ENCODE data around the gene CHRND. TPM values are rescaled to one million over a fixed set of nuclear protein-coding genes. Genes with fewer than 3 reads are reported as not detected.

Gene CHRND
- total RNA-seq, 3 donors from 2014 or later: not detected

GRCh38 chr2:232534940-232535651, 9.1 kb downstream of the CHRND start:
- H3K4me3 Mint-ChIP-seq: no peak overlapping the region
- H3K36me3 Mint-ChIP-seq (ENCODE audit: insufficient read depth): no peaks in the 10 kb centered on the region
- ATAC-seq: no peak
- H3K9me3 Mint-ChIP-seq: no peaks in the 10 kb centered on the region
- DNase-seq: no peak
- peaks cover 4% of the 10 kb centered on the region for H3K4me1 Mint-ChIP-seq (ENCODE audit: low read depth)
- H3K27me3 Mint-ChIP-seq (ENCODE audit: low read depth): peaks cover 13% of the 10 kb centered on the region

DNA sequence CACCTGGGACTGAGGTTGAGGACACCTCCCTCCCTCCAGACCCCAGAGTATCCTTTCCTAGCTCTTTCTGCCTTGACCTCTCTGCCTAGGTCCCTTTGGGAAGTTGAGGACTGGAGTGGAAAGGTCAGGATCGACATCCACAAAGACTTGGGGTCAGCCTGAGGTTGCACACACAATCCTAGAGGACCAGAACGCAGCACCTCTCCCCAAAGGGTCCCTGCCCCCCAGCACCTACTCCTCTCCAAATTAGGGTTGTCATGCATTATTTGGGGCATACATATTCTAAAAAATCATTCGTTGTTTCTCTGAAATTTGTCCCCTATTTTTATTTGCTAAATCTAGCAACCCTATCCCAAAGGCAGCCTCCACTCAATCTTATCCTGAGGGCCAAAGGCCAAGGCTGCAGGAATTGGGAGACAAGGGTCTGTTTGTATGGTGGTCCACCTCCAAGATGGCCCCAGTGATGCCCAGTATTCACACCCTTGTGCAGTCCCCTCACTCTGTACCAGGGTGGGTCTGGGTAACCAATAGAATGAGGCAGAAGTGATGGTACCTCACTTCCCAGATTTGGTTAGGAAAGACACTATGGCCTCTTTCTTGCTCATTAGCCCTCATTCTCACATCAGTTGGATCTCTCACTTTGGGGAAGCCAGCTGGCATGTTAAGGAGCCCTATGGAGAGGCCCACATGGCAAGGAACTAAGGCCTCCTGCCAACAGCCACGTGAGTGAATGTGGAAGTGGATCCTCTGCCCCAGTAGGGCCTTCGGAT, 10.0 kb downstream of the CHRND start:
- H3K4me3 Mint-ChIP-seq: no peak overlapping the region
- peaks cover 4% of the 10 kb centered on the region for H3K4me1 Mint-ChIP-seq (ENCODE audit: low read depth)
- DNase-seq (no peak), ATAC-seq (no peak)
- peaks cover 8% of the 10 kb centered on the region for H3K27me3 Mint-ChIP-seq (ENCODE audit: low read depth)
- H3K36me3 Mint-ChIP-seq (ENCODE audit: insufficient read depth): no peaks in the 10 kb centered on the region
- H3K9me3 Mint-ChIP-seq: no peaks in the 10 kb centered on the region

GRCh38 chr2:232537079-232537478, 11.1 kb downstream of the CHRND start:
- Mint-ChIP-seq H3K36me3 (ENCODE audit: insufficient read depth) (no peaks in the 10 kb centered on the region), H3K27me3 (ENCODE audit: low read depth) (peaks cover 6% of the 10 kb centered on the region), H3K4me1 (ENCODE audit: low read depth) (peaks cover 4% of the 10 kb centered on the region), H3K4me3 (no peak overlapping the region), H3K9me3 (no peaks in the 10 kb centered on the region)
- DNase-seq: no peak
- no peak for ATAC-seq

GRCh38 chr2:232537499-232537898, 11.5 kb downstream of the CHRND start:
- Mint-ChIP-seq H3K27me3 (ENCODE audit: low read depth) (peaks cover 6% of the 10 kb centered on the region), H3K9me3 (no peaks in the 10 kb centered on the region), H3K4me3 (no peak overlapping the region), H3K4me1 (ENCODE audit: low read depth) (peaks cover 4% of the 10 kb centered on the region), H3K36me3 (ENCODE audit: insufficient read depth) (no peaks in the 10 kb centered on the region)
- no peak for ATAC-seq
- DNase-seq: no peak

- peaks cover 6% of the 10 kb centered on the region for H3K27me3 Mint-ChIP-seq (ENCODE audit: low read depth)
- ATAC-seq: no peak
- peaks cover 4% of the 10 kb centered on the region for H3K4me1 Mint-ChIP-seq (ENCODE audit: low read depth)
- H3K36me3 Mint-ChIP-seq (ENCODE audit: insufficient read depth): no peaks in the 10 kb centered on the region
- no peak for DNase-seq
- no peak overlapping the region for H3K4me3 Mint-ChIP-seq
- no peaks in the 10 kb centered on the region for H3K9me3 Mint-ChIP-seq
Measured at GRCh38 chr2:232538671-232539070, 12.7 kb downstream of the CHRND start.

GRCh38 chr2:232539298-232540231, 13.6 kb downstream of the CHRND start, which contains the start of gene CHRNG:
CHRNG (plus strand) TSS chr2:232539692; CDS start chr2:232539748, 56 bp downstream.
- H3K36me3 Mint-ChIP-seq (ENCODE audit: insufficient read depth): no peaks in the 10 kb centered on the region
- peaks cover 6% of the 10 kb centered on the region for H3K4me1 Mint-ChIP-seq (ENCODE audit: low read depth)
- H3K27me3 Mint-ChIP-seq (ENCODE audit: low read depth): peaks cover 6% of the 10 kb centered on the region
- H3K9me3 Mint-ChIP-seq: no peaks in the 10 kb centered on the region
- H3K4me3 Mint-ChIP-seq: no peak within 1 kb of the TSS
- no peak for DNase-seq
- no peak for ATAC-seq

GRCh38 chr2:232540441-232541041, 14.6 kb downstream of the CHRND start:
- ATAC-seq: no peak
- no peak for DNase-seq
- H3K9me3 Mint-ChIP-seq: no peaks in the 10 kb centered on the region

GRCh38 chr2:232541195-232541960, 15.4 kb downstream of the CHRND start:
- Mint-ChIP-seq H3K4me3 (no peak overlapping the region), H3K36me3 (ENCODE audit: insufficient read depth) (peaks cover 2% of the 10 kb centered on the region), H3K9me3 (no peaks in the 10 kb centered on the region), H3K27me3 (ENCODE audit: low read depth) (peaks cover 2% of the 10 kb centered on the region), H3K4me1 (ENCODE audit: low read depth) (peaks cover 12% of the 10 kb centered on the region)
- ATAC-seq (no peak), DNase-seq (no peak)

More at GRCh38 chr2:232540441-232541041, 14.6 kb downstream of the CHRND start:
- H3K4me3 Mint-ChIP-seq: no peak overlapping the region
- H3K36me3 Mint-ChIP-seq (ENCODE audit: insufficient read depth): peaks cover 2% of the 10 kb centered on the region
- H3K27me3 Mint-ChIP-seq (ENCODE audit: low read depth): peaks cover 4% of the 10 kb centered on the region
- H3K4me1 Mint-ChIP-seq (ENCODE audit: low read depth): peaks cover 8% of the 10 kb centered on the region

DNA sequence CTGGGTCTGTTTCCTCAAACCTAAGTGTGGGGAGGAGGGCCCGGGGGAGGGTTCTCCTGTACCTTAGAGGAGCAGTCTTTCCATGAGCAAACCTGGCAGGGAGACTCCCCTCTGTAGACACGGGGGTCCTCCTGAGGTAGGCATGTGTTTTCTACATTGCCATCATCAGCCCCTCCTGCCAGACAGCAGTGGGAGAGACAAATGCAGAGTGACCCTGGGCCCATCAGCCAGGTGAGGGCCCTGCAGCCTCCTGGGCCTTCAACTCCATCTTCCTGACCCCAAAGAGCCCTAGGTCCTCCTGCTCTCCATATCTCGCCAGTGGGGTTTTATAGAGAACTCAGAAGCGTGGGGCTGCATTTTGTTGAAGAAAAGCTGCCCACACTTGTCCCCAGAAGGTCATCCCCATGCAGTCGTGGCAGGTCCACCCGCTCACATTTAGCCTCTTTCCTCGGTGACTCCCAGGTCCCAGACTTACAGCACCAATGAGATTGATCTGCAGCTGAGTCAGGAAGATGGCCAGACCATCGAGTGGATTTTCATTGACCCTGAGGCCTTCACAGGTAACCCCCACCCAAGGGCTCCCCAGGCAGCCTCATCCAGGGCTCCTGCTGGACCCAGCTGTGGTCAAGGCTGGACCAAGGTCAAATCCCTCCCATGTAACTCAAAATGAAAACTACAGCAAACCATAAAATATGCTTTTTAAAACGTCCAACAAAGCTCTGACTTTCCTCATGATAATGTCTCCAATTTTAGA, 16.2 kb downstream of the CHRND start:
- Mint-ChIP-seq H3K36me3 (ENCODE audit: insufficient read depth) (peaks cover 4% of the 10 kb centered on the region), H3K4me1 (ENCODE audit: low read depth) (peaks cover 15% of the 10 kb centered on the region), H3K4me3 (no peak overlapping the region), H3K27me3 (ENCODE audit: low read depth) (no peaks in the 10 kb centered on the region), H3K9me3 (no peaks in the 10 kb centered on the region)
- ATAC-seq (peak in 1 of 2 donors; percentile 16), DNase-seq (no peak)

DNA sequence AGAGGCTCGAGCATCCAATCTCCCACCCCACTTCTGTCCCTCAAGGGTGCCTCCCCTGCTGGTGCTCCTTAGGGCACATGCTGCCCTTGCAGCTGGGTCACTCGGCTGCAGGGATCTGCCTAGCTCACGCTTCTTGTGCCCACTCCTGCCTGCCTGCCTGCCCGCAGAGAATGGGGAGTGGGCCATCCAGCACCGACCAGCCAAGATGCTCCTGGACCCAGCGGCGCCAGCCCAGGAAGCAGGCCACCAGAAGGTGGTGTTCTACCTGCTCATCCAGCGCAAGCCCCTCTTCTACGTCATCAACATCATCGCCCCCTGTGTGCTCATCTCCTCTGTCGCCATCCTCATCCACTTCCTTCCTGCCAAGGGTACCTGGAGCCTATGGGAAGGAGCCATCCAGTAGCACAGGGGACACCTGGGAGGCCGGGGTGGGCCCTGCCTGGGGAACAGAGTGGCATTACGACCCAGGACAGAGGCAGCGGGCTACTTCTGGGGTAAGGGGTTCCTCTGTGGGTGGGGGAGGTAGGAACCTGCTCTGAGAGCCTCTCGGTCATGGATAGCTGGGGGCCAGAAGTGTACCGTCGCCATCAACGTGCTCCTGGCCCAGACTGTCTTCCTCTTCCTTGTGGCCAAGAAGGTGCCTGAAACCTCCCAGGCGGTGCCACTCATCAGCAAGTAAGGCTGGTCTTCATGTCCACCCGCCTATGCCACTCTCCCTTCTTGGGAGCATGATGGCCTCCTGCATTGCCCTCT, 16.9 kb downstream of the CHRND start:
- no peak for ATAC-seq
- no peak for DNase-seq
- Mint-ChIP-seq H3K9me3 (no peaks in the 10 kb centered on the region), H3K4me1 (ENCODE audit: low read depth) (peaks cover 20% of the 10 kb centered on the region), H3K36me3 (ENCODE audit: insufficient read depth) (peaks cover 4% of the 10 kb centered on the region), H3K27me3 (ENCODE audit: low read depth) (no peaks in the 10 kb centered on the region), H3K4me3 (no peak overlapping the region)

DNA sequence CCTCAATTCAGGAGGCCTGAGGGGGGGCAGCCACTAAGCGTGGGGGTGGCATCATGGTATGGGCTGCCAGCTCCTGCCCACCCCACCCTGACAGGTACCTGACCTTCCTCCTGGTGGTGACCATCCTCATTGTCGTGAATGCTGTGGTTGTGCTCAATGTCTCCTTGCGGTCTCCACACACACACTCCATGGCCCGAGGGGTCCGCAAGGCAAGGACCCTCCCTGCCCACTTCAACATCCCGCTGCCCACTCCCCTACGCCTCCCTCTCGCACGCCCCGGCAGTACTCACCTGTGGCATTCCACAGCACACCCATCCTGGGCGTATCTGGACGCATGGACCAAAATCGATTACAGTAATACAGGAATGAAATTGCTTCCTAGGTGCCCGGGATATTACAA, 17.5 kb downstream of the CHRND start:
- Mint-ChIP-seq H3K4me3 (no peak overlapping the region), H3K4me1 (ENCODE audit: low read depth) (peaks cover 22% of the 10 kb centered on the region), H3K27me3 (ENCODE audit: low read depth) (no peaks in the 10 kb centered on the region), H3K36me3 (ENCODE audit: insufficient read depth) (peaks cover 10% of the 10 kb centered on the region), H3K9me3 (peaks cover 1% of the 10 kb centered on the region)
- no peak for ATAC-seq
- no peak for DNase-seq

DNA sequence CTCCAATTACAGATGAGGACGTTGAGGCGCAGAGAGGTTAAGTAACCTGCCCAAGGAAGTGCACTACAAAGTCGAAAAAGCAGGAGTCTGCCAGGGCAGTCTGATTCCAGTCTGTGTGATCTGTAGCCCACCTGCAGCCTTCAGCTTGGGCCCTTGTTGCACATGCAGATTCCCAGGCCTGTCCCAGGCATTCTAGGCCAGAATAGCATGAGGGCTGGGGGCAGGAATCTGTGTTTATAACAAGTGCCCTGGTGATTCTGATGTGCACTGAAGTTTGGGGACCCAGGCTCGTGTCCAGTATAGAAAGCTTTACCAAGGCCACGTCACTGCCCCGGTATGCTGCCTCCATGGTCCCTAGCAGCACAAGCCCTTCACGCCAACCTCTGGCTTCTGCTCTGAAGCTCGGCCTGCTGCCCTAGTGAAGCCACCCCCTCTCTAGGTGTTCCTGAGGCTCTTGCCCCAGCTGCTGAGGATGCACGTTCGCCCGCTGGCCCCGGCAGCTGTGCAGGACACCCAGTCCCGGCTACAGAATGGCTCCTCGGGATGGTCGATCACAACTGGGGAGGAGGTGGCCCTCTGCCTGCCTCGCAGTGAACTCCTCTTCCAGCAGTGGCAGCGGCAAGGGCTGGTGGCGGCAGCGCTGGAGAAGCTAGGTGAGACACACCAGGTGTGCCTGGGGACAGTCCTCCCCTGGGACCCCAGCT, 18.1 kb downstream of the CHRND start:
- DNase-seq (no peak), ATAC-seq (no peak)
- H3K36me3 Mint-ChIP-seq (ENCODE audit: insufficient read depth): peaks cover 16% of the 10 kb centered on the region
- H3K9me3 Mint-ChIP-seq: peaks cover 5% of the 10 kb centered on the region
- H3K4me3 Mint-ChIP-seq: no peak overlapping the region
- H3K27me3 Mint-ChIP-seq (ENCODE audit: low read depth): no peaks in the 10 kb centered on the region
- H3K4me1 Mint-ChIP-seq (ENCODE audit: low read depth): peaks cover 28% of the 10 kb centered on the region
